Activated naive CD4-positive, alpha-beta T cell (primary cell): ENCODE results near the gene ARID5A.
"Not testable (repeated sequence)": the region's sequence is repeated elsewhere in the genome, so short reads cannot be mapped to it uniquely, and the experiment has no call there.

Source experiments
- DNase-seq, 4 experiments: peaks; one replicate each; lab custom pipeline; 2025; lab: John Stamatoyannopoulos, UW

ARID5A gene

DNA sequence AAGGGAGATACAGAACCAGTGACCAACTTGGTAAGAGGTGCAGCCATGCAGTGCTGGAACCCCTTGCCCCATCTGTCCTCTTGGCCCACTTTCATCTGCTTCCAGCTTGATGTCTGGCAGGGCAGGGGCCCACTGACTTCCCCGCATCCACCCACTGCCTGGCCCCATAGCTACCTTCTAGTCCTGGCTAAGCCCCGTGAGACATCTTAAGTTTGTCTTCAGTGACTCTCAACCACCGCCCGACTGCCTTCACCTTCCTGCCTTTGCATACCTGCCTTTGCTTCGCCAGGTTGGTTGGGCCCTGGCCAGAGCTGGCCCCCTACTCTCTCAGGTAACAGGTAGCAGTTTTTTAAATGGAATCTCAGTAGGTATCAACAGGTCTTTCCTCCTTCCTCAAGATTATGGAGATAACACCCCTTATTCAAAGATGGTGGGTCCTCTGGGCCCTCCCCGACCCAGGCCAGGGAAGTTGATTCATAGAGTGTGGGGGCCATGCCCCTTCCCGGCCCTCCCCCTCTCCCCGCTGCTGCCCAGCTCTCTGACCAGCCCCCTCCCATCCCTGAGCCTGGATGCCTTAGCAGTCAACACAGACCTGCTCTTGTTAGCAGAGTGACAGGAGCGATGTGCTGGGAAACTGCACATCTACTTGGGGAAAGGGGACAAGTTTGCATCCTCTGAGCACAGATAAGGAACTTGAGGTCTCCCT is 2.8 kb downstream of the ARID5A start:
- DNase-seq, result peak in 1 of 4 experiments; percentile 51

DNA sequence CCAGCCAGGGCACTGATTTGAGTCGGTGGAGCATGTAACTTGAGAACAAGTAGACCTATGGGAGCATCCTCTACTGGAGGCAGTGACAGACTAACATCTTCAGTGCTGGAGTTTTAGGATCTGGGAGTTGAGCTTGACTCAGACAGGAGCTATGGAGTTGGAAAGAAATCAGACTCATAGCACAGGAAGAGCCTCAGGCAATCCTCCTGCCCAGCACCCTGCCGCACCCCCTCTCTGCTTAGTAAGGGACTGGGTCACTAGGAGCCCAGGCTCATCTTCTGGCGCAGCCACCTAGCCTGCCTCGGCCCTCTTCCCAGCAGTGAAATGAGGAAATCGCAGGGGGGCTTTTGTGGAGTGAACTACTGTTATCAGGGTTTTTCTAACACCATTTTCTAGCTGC is 3.6 kb downstream of the ARID5A start:
- no peak for DNase-seq

DNA sequence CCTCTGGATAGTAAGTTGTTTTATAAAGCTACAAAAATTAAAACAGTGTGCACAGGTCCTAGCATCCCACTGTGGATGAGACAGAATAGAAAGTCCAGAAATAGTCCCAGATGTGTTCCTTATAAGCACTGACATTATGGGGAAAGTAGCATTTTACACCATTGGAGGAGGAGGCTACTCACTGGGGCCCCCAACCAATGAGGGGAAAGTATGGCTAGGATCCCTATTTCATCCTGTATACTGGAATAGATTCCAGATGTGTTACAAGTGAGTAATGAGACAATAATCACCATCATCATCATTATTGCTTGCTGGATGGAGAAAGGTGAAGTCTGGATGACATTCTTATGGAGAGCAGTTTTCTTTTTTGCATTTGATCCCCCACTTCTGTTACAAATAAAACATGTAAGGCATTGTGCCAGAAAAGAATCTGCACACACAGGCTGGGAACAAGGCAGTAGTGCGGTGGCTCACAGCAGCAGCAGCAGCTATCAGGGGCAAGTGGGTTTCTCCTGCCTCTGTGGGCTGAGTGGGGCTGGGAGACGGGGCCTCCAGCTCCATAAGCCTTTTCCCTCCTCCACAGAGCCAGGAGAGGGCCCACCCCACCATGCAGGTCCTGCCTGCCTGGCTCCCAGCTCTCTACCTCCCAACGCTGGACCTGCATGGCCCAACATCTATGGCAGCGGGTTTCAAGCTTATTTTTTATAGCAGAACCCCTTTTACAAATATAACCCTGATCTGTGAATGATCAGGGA is 5.0 kb downstream of the ARID5A start:
- no peak for DNase-seq

DNA sequence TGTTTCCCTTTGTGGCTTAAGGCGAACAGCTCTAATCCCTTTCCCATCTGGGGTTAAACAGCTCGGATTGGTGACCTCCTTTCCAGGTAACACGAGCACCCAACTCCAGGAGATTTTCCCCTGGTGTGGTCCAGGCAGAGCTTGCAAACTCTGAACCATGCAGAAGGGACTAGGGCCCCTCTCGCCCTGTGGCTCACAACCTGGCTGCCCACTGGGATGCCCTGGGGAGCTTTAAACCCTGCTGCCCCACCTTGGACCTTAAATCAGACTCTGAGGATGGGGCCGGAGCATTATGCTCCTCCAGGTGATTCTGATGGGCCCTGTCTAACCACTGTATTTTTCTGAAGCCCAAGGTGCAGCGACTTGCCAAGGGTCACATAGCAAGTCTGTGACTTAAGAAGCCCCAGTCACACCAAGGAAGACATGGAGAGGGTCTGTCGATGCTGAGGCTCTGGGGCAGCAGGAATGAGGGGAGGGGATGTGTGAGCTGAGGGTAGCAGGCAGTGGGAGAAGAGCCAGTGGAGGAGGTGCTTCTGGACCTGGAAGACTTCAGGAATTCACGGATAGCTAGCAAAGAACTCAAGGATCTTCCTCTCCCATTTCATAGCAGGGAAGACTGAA is 5.9 kb downstream of the ARID5A start:
- DNase-seq, result no peak

GRCh38 chr2:96546321-96546720 is 9.8 kb downstream of the ARID5A start:
- DNase-seq, result no peak

DNA sequence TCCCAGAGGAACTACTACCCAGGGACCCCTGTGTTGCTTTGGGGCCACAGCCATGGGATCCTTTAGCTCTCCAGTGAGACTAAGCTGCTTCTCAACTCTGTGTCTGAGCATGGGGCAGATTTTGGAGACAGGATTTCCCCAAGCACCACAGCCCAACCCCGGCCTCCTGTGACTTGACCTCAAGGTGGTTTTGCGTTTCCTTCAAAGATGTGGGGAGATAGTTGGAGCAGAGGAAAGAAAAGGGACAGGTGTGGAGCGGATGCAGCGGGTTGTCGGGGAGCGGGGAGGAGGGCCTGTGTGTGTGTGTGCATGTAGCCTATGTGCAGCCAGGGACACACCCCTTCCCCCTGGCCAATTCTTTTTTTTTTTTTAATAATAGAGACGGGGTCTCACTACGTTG is 10.2 kb downstream of the ARID5A start:
- DNase-seq, result no peak

- no peak for DNase-seq
Observed at GRCh38 chr2:96547203-96547641, 10.7 kb downstream of the ARID5A start.

DNA sequence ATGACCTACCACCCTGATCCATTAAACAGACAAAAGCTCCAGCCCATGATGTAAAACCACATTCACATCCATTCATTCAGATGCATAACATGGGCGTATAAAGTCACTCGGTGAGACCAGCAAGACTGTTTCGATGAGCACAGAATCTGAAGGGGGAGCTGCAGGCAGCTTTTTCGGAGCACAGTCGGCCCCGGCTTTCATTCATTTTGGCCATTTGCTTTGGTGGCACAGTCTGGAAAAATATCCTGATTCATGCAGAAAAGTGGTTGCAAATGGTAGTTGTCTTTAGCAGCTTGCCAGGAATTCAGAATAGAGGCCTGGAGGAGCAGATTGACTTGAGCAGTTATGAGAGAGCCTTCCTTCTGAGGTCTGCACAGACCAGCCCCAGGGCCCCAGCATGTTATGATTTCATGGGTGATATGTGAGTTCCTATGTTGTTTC is 11.2 kb downstream of the ARID5A start:
- DNase-seq, result no peak

GRCh38 chr2:96548558-96549465 is 12.3 kb downstream of the ARID5A start:
- no peak for DNase-seq

DNA sequence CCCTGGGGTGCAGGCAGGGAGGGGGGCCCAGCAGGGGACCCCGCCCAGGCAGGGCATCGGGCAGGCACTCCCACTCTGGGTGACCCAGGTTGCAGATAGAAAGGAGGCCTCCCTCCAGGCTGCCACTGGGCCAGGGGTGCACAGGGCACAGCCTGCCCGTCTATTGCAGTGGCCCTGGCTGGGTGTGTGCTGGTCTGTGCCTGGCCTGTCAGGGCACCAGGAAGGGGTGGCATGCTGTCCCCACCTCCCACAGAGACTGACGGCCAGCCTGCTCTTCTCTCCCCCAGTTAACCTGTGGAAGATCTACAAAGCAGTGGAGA is 12.9 kb downstream of the ARID5A start:
- DNase-seq, result no peak

- no peak for DNase-seq
Observed at GRCh38 chr2:96549967-96550786, 13.6 kb downstream of the ARID5A start.

GRCh38 chr2:96550787-96551604 is 14.4 kb downstream of the ARID5A start:
- DNase-seq, result no peak

DNA sequence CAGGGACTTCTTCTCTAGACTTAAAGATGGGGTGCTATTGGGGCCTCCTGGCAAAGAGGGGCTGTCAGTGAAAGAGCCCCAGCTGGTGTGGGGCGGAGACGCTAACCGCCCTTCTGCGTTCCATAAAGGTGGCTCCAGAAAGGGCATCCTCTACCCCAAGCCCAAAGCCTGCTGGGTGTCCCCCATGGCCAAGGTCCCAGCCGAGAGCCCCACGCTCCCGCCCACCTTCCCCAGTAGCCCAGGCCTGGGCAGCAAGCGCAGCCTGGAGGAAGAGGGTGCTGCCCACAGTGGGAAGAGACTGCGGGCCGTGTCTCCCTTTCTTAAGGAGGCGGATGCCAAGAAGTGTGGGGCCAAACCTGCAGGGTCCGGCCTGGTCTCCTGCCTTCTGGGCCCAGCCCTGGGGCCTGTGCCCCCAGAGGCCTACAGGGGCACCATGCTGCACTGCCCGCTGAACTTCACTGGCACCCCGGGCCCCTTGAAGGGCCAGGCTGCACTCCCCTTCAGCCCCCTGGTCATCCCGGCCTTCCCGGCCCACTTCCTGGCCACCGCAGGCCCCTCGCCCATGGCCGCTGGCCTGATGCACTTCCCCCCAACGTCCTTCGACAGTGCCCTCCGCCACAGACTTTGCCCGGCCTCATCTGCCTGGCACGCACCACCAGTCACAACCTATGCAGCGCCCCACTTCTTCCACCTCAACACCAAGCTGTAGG is 15.2 kb downstream of the ARID5A start:
- no peak for DNase-seq

DNA sequence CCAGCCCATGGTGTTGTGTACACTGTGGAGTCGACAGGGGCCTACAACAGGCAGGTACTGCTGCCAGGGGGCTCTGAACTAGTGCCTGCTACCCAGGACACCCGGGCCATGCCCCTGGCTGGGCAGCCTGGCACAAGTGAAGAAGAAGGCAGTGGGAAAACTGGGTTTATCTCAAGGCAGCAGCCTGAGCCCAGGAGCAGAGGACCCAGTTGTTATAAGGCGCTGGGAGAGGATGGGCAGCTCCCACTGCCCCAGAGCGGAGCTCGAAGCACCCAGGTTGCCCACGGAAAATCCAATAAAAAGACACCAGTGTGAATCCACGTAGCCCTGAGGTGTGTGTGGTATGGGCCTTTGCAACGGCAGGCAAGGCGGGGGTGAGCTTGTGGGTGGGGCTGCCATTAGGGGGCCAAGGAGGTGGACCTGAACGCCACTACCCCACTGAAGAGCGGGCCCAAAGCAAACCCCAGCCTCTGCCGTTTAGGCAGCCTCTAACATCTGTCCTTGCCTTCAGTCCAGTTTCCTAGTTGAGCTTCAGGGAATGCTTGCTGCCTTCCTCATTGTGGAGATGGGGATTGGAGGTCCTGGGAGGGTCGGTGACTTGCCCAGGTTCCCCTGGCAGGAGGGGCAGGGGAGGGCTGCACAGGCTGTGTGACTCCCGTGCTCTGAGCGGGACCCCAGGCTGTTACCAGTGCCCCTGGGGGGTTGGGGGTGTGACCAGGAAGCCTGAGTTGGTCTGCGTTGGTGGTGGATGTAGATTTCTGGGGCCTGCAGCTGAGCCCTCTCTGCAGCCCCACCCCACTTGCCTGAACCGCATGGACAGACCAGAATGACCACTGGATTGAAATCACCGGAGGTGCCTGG is 16.0 kb downstream of the ARID5A start:
- no peak for DNase-seq

GRCh38 chr2:96553176-96553956 is 16.8 kb downstream of the ARID5A start:
- DNase-seq, result no peak

DNA sequence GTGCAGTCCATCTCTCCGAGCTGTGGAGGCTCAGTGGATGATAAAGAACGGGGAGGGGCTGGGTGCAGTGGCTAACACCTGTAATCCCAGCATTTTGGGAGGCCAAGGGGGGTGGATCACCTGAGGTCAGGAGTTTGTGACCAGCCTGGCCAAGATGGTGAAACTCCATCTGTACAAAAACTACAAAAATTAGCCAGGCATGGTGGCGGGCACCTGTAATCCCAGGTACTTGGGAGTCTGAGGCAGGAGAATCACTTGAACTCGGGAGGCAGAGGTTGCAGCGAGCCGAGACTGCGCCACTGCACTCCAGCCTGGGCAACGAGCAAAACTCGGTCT is 17.4 kb downstream of the ARID5A start:
- DNase-seq, result not testable (repeated sequence)

GRCh38 chr2:96554293-96555145 is 18.0 kb downstream of the ARID5A start:
- peak in 3 of 4 experiments; percentile 27 to 66 (median 61) for DNase-seq
